KOPT-K1 (cell line): ENCODE measurements around the gene PLIN5.
"Not testable (repeated sequence)": the region's sequence is repeated elsewhere in the genome, so short reads cannot be mapped to it uniquely, and the experiment has no call there.

Experiments
- H3K27ac ChIP-seq: fragments of 200-600 bp; sonication (generic); 2 replicates; pipeline ENCODE4 v1.5.1; 2016; ENCODE audit warnings: antibody characterized with exemption, mild to moderate bottlenecking, low read depth, low read length; ENCODE audit not compliant: poor library complexity, severe bottlenecking
- H3K36me3 ChIP-seq: fragments of 200-600 bp; sonication (generic); 2 replicates; pipeline ENCODE4 v1.5.1; 2017; ENCODE audit warnings: antibody characterized with exemption, mild to moderate bottlenecking, low read length, moderate library complexity; ENCODE audit not compliant: insufficient read depth
- H3K9me3 ChIP-seq: fragments of 200-600 bp; sonication (generic); 2 replicates; pipeline ENCODE4 v1.5.1; 2017; ENCODE audit warnings: antibody characterized with exemption, low read length, mild to moderate bottlenecking; ENCODE audit not compliant: insufficient read depth, poor library complexity, severe bottlenecking

Gene PLIN5

GRCh38 chr19:4555657-4556561, 20.9 kb upstream of the PLIN5 start:
- Histone ChIP-seq H3K36me3 (no peaks in the 10 kb centered on the region), H3K27ac (no peak overlapping the region)

GRCh38 chr19:4554717-4555116, 19.7 kb upstream of the PLIN5 start:
- H3K9me3 ChIP-seq = no peaks in the 10 kb centered on the region
- H3K36me3 ChIP-seq = no peaks in the 10 kb centered on the region
- no peak overlapping the region for H3K27ac ChIP-seq

More at GRCh38 chr19:4555657-4556561, 20.9 kb upstream of the PLIN5 start:
- no peaks in the 10 kb centered on the region for H3K9me3 ChIP-seq

GRCh38 chr19:4553775-4554174, 18.8 kb upstream of the PLIN5 start:
- H3K9me3 ChIP-seq = no peaks in the 10 kb centered on the region
- no peak overlapping the region for H3K27ac ChIP-seq
- no peaks in the 10 kb centered on the region for H3K36me3 ChIP-seq

GRCh38 chr19:4553092-4553695, 18.2 kb upstream of the PLIN5 start:
- H3K36me3 ChIP-seq = no peaks in the 10 kb centered on the region

GRCh38 chr19:4552525-4552819, 17.4 kb upstream of the PLIN5 start:
- Histone ChIP-seq H3K36me3 (no peaks in the 10 kb centered on the region), H3K27ac (no peak overlapping the region), H3K9me3 (no peaks in the 10 kb centered on the region)

More at GRCh38 chr19:4553092-4553695, 18.2 kb upstream of the PLIN5 start:
- Histone ChIP-seq H3K27ac (no peak overlapping the region), H3K9me3 (no peaks in the 10 kb centered on the region)

GRCh38 chr19:4550479-4551050, 15.5 kb upstream of the PLIN5 start:
- no peaks in the 10 kb centered on the region for H3K9me3 ChIP-seq
- no peaks in the 10 kb centered on the region for H3K36me3 ChIP-seq
- no peak overlapping the region for H3K27ac ChIP-seq

- Histone ChIP-seq H3K27ac (no peak overlapping the region), H3K9me3 (no peaks in the 10 kb centered on the region), H3K36me3 (no peaks in the 10 kb centered on the region)
Measured at GRCh38 chr19:4550018-4550417, 15.0 kb upstream of the PLIN5 start.

GRCh38 chr19:4548238-4548584, 13.2 kb upstream of the PLIN5 start:
- Histone ChIP-seq H3K27ac (no peak overlapping the region), H3K9me3 (no peaks in the 10 kb centered on the region), H3K36me3 (no peaks in the 10 kb centered on the region)

- no peak overlapping the region for H3K27ac ChIP-seq
- H3K36me3 ChIP-seq = no peaks in the 10 kb centered on the region
- H3K9me3 ChIP-seq = no peaks in the 10 kb centered on the region
Measured at GRCh38 chr19:4547303-4548237, 12.5 kb upstream of the PLIN5 start.

GRCh38 chr19:4543842-4544647, 9.0 kb upstream of the PLIN5 start:
- peaks cover 4% of the 10 kb centered on the region for H3K9me3 ChIP-seq
- no peaks in the 10 kb centered on the region for H3K36me3 ChIP-seq
- H3K27ac ChIP-seq = no peak overlapping the region

- Histone ChIP-seq H3K9me3 (peaks cover 4% of the 10 kb centered on the region), H3K36me3 (no peaks in the 10 kb centered on the region), H3K27ac (no peak overlapping the region)
Measured at GRCh38 chr19:4542896-4543841, 8.1 kb upstream of the PLIN5 start.

GRCh38 chr19:4541806-4542145, 6.8 kb upstream of the PLIN5 start:
- not testable (repeated sequence) for H3K36me3 ChIP-seq, H3K9me3 ChIP-seq, H3K27ac ChIP-seq

- Histone ChIP-seq H3K36me3 (no peaks in the 10 kb centered on the region), H3K27ac (no peak overlapping the region), H3K9me3 (peaks cover 4% of the 10 kb centered on the region)
Measured at GRCh38 chr19:4541114-4541805, 6.2 kb upstream of the PLIN5 start.
